Body of pancreas (tissue), 4 donors: ENCODE data around the gene ZNF497.

Experiments used
- CTCF ChIP-seq, 7 experiments: fragments of 450-650 bp in 4 of 7; fragments of 200-600 bp in 3 of 7; sonication (generic) in 3 of 7; IDR thresholded peaks; one replicate each; pipeline ENCODE4 v1.5.1; 2016 to 2019; ENCODE audit warnings: antibody characterized with exemption in 7 of 7
- POLR2A ChIP-seq, 3 donors: fragments of 450-650 bp; IDR thresholded peaks; one replicate each; pipeline ENCODE4 v1.6.1; 2016; ENCODE audit warnings: antibody characterized with exemption in 3 of 3, mild to moderate bottlenecking in 2 of 3

- TF ChIP-seq CTCF (IDR thresholded peaks at IDR 0.05) (no peak), POLR2A (IDR thresholded peaks at IDR 0.05) (no peak)
Observed at GRCh38 chr19:58305932-58306323, 56.6 kb downstream of the ZNF497 start.
